Omental fat pad (tissue), 4 donors: ENCODE measurements around the gene DNMT1. TPM values are rescaled to one million over a fixed set of nuclear protein-coding genes. Genes with fewer than 3 reads are reported as not detected.

Experiments used
- ATAC-seq: fragments of 150-250 bp; one replicate; pipeline ENCODE4 v1.9.1; 2016; ENCODE audit warnings: mild to moderate bottlenecking, moderate library complexity; ENCODE audit not compliant: low FRiP score
- DNase-seq: peaks from one replicate; pipeline ENCODE4 v3.0.0-alpha.2; 2019; ENCODE audit warnings: low spot score
- CTCF ChIP-seq, 3 donors: fragments of 450-650 bp; IDR thresholded peaks; one replicate each; pipeline ENCODE4 v1.5.1; 2016 to 2017; ENCODE audit warnings: antibody characterized with exemption in 3 of 3, mild to moderate bottlenecking in 3 of 3, moderate library complexity in 2 of 3
- total RNA-seq, 4 donors: library from RNA; depleted of rRNA; stranded (reverse); fragments of >200 nt; gene quantifications; one replicate each; pipeline ENCODE4 v1.1.0, GENCODE V29; 2016

Gene DNMT1
- total RNA-seq, 4 donors from 2014 or later: 38.4 to 84.7 (median 50.2) TPM

GRCh38 chr19:10126213-10126639, 68.5 kb downstream of the DNMT1 start:
- no peak for TF ChIP-seq CTCF (IDR thresholded peaks at IDR 0.05)
- ATAC-seq (no peak), DNase-seq (no peak)

GRCh38 chr19:10124429-10124828, 70.3 kb downstream of the DNMT1 start:
- no peak for TF ChIP-seq CTCF (IDR thresholded peaks at IDR 0.05)
- no peak for ATAC-seq
- no peak for DNase-seq

DNA sequence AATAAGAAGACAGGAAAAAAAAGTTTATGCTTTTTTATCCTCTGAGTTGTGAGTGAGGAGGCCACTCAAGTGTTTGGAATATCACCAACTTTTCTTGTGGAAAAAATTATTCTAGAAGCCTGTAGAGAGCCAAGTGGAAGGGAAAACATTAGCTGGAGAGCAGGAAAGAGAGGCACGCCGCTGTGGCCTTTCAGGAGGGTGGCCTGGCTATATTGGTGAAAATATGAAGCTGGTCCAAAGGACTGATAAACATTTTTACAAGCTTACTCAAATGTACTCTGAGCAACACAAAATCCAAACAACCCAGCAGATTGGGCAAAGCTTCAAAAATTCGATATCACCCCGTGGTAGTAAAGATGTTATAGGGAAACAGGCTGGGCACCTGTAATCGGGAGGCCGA, 72.7 kb downstream of the DNMT1 start:
- ATAC-seq (no peak), DNase-seq (no peak)
- no peak for TF ChIP-seq CTCF (IDR thresholded peaks at IDR 0.05)

DNA sequence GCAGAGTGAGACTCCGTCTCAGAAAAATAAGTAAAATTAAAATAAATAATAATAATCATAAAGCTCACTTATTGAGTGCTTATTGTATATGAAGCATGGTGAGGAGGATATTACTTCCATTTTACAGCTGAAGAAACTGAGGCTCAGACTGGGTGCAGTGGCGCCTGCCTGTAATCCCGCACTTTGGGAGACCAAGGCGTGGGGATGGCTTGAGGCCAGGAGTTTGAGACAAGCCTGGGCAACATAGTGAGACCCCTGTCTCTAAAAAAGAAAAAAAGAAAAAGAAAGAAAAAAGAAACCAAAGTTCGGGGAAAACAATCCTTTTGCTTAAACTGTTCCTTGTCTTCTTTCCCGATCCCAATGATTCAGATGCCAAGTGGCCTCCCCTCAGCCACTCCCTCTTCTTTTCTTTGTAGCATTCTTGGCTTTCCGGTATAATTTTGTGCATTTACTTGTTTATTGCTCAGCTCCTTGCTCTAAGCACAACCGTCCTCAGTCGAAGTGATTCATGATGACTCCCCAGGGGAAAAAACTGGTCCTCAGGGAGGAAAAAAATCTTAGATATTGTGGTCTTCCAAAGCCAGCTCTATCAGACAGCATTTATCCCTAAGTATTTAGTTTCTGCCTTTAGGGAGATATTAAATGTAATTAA, 74.1 kb downstream of the DNMT1 start:
- no peak for TF ChIP-seq CTCF (IDR thresholded peaks at IDR 0.05)
- DNase-seq (no peak), ATAC-seq (no peak)

GRCh38 chr19:10118960-10119359, 75.8 kb downstream of the DNMT1 start:
- DNase-seq: no peak
- no peak for TF ChIP-seq CTCF (IDR thresholded peaks at IDR 0.05)

GRCh38 chr19:10116866-10117616, 77.7 kb downstream of the DNMT1 start:
- no peak for DNase-seq
- no peak for TF ChIP-seq CTCF (IDR thresholded peaks at IDR 0.05)
- no peak for ATAC-seq

More at GRCh38 chr19:10118960-10119359, 75.8 kb downstream of the DNMT1 start:
- ATAC-seq: no peak
